AG10803 (cell line): Measurements from ENCODE around the gene GNAI2.
A peak's percentile ranks its signal among the peaks of the same experiment; 100 is the strongest.
"Not testable (repeated sequence)": the region's sequence is repeated elsewhere in the genome, so short reads cannot be mapped to it uniquely, and the experiment has no call there.

Experiments used
- DNase-seq: peaks from one replicate; pipeline ENCODE4 v3.0.0; 2010; ENCODE audit warnings: low read depth
- H3K4me3 ChIP-seq: 2 replicates; pipeline ENCODE4 v1.5.1; 2011; ENCODE audit warnings: mild to moderate bottlenecking, low read length, control low read depth
- CTCF ChIP-seq: conservative IDR thresholded peaks from 2 replicates; pipeline ENCODE4 v1.5.1; 2011; ENCODE audit warnings: mild to moderate bottlenecking, low read length, control low read depth, inconsistent platforms

GNAI2 gene

DNA sequence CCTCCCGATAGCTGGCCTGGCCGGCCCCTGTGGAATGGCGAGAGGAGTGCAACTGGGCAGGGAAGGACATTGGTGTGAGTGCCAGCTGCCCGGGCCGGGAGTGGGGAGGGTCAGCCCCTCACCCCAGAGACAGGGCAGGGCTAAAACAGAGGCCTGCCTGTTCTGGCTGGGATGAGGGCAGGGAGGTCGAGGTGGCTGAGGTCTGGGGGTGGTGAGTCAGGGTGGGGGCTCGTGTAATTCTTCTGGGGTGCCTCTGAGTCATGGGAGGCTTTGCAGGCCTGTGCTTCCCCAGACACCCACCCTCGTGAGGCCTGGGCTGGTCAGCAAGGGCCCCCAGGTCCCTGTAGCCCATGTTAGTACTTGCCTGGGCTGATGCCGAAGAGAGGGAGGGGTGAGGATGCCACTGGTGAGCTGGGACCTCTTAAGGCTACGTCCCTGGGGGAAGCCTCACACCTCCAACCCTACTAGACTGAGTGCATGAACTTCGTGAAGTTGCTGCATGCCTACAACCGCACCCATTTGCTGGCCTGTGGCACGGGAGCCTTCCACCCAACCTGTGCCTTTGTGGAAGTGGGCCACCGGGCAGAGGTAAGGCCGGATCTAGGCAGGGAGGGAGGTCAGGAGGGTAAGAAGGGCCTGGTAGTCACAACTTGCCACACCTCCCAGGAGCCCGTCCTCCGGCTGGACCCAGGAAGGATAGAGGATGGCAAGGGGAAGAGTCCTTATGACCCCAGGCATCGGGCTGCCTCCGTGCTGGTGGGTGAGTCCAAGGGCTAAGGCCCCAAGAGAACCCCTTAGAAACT is 34.6 kb downstream of the GNAI2 start:
- DNase-seq: no peak
- H3K4me3 ChIP-seq: peak overlapping the region; percentile 53
- TF ChIP-seq CTCF: no peak

DNA sequence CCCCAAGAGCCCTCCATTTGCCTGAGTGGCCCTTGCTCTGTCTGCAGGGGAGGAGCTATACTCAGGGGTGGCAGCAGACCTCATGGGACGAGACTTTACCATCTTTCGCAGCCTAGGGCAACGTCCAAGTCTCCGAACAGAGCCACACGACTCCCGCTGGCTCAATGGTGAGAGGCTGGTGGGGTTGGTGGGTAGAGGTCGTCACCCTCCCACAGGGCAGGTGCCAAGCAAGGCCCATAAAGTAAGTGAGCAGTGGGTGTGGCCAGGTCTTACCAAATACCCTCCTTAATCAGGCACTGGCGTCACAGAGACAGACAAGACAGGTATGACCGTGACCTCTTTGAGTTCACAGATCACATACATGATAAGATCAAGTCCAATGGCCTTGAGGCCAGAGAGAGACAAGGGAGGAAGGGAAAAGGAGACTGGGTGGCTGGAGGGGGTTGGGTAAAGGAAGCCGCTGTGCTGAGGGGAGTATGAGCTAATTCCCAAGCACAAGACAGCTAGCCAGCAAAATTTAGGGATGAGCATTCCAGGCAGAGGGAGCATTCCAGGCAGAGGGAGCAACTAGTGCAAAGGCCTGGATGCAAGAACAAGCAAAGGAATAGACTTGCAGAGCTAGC is 35.4 kb downstream of the GNAI2 start:
- no peak overlapping the region for H3K4me3 ChIP-seq
- no peak for DNase-seq
- TF ChIP-seq CTCF: no peak

- not testable (repeated sequence) for DNase-seq
Measured at GRCh38 chr3:50272538-50272910, 36.5 kb downstream of the GNAI2 start.

GRCh38 chr3:50272911-50273688 is 37.1 kb downstream of the GNAI2 start:
- peak; percentile 91 for TF ChIP-seq CTCF
- DNase-seq: peak; percentile 48

More at GRCh38 chr3:50272538-50272910, 36.5 kb downstream of the GNAI2 start:
- not testable (repeated sequence) for H3K4me3 ChIP-seq

GRCh38 chr3:50273689-50274065 is 37.7 kb downstream of the GNAI2 start:
- no peak overlapping the region for H3K4me3 ChIP-seq
- DNase-seq: no peak
- TF ChIP-seq CTCF: no peak

More at GRCh38 chr3:50272911-50273688, 37.1 kb downstream of the GNAI2 start:
- H3K4me3 ChIP-seq: peak overlapping the region; percentile 38

GRCh38 chr3:50274371-50275104 is 38.5 kb downstream of the GNAI2 start:
- TF ChIP-seq CTCF: peak; percentile 54
- no peak overlapping the region for H3K4me3 ChIP-seq
- peak; percentile 47 for DNase-seq
